Prostate gland (tissue), 1 donor: ENCODE data around the gene UBE2J1.

Experiments
- POLR2A ChIP-seq: fragments of 450-650 bp; IDR thresholded peaks from one replicate; pipeline ENCODE4 v1.6.1; 2016; ENCODE audit warnings: antibody characterized with exemption, mild to moderate bottlenecking
- POLR2AphosphoS5 ChIP-seq: sonication (generic); formaldehyde crosslinking; IDR thresholded peaks from one replicate; pipeline ENCODE4 v1.6.1; 2017; ENCODE audit warnings: antibody characterized with exemption

- no peak for TF ChIP-seq POLR2A
- no peak for TF ChIP-seq POLR2AphosphoS5
Observed at GRCh38 chr6:89347825-89348224, 4.7 kb downstream of the UBE2J1 start.
